HG03432 (cell line): ENCODE results near the gene DHRS7B.

ENCODE experiments used
- ATAC-seq: cut with Tn5 transposase; IDR thresholded peaks from one replicate; pipeline ENCODE4 v1.9.1; 2021; ENCODE audit warnings: mild to moderate bottlenecking, moderate library complexity; ENCODE audit not compliant: unreplicated experiment

The DHRS7B gene

DNA sequence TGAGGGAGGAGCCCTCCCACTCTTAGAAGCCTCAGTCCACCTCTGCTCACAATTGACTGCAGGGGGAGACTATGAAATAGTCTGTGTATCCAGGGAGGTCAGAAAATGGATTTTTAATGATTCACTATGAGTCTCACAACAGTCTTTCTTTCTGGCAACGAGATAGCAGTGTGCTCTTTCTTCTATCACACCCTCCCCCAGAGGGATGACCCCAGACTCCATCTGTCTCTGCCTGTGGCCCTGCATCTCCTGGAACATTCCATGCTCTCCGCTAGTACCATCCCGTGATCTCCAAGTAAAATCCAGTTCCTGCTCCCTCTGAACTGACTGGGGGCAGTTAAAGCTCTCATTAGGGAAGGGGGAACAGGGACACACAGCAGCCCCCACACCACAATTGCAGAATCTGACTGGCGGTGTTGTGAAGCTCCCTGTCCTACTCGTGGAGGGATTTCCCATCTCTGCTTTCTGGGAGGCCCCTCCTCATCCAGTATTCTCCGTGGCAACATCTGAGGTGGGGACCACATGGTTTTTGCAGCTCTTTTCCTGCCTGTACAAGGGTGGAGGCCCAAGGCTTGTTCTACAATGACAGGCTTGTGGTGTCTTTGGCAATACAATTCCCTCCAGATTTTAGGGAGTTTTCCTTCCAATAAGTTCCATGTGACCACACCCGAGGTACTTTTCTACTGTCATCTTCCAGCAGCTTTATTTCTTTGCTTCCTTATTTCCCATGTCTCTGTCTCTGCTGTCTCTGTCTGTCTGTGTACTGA lies 107.0 kb downstream of the DHRS7B start:
- ATAC-seq = no peak

DNA sequence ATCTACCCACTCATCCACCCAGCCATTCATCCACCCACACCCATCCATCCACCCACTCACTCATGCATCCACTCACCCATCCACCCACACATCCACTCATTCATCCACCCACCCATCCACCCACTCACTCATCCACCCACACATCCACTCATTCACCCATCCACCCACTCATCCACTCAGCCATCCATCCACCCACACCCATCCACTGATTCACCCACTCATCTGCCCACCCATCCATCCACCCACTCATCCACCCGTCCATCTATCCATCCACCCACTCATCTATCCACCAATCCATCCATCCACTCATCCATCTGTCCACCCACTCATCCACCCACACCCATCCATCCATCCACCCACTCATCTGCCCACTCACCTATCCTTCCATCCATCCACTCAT lies 109.2 kb downstream of the DHRS7B start:
- no peak for ATAC-seq

DNA sequence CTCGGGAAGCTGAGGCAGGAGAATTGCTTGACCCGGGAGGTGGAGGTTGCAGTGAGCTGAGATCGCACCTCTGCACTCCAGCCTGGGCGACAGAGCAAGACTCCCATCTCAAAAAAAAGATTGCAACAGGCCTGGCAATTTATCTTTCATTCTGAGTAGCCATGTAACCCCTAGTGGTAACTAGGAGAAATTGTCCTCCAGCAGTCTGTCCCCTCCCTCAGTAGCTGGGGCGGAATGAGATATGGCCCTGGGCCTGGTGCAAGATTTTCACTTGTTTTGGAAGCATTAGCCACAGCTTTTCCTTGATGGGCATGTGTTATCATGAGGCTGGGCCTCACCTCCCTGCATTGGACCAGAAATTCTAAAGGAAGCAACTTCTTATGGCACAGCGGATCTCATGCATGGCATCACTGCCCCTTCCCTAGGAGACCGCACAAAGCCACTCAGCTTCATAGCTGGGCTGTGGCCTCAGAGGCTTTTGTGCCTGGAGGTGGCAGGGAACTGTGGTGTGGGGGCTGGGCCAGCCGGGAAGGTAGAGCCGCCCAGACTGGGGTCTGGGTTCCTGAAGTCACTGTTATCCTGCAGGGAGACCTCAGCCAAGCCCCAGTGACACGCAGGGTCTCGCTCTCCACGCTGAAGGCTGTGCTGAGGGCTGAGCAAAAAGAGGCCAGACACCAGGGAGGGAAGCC lies 113.1 kb downstream of the DHRS7B start:
- peak; percentile 43 for ATAC-seq

DNA sequence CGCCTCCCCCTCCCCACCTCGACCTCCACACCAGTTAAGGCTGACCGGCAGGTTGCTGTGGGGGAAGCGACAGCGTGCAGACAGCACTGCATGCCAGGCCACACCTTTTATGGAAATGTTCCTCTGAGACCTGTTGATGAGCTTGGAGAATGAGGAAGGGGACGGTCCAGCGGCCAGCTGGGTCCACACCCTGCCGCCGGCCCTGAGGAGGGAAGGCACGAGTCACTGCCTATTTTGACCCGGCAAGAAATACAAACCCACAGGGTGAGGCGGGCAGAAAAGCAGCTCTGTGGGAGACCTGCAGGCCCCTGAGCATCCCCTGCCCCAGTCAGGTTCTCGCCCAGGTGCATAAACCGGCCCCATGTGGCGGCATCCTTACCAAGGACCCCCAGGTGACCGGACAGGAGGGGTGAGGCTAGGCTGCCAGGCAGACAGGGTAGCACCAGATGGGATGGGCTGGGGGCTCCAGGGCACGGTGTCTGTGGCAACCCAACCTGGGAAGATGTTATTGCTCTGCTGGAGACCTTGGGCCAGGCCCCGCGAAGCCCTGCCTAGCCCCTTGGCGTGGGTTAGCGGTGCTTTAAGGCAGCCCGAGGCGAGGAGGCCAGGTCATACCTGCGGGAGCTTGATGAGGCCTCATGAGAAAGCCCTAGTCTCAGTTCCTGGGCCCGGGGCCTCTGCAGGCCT lies 113.7 kb downstream of the DHRS7B start:
- no peak for ATAC-seq
